ENCODE results near the gene DVL1.
A peak's percentile ranks its signal among the peaks of the same experiment; 100 is the strongest.
"Not testable (repeated sequence)": the region's sequence is repeated elsewhere in the genome, so short reads cannot be mapped to it uniquely, and the experiment has no call there.

The DVL1 gene

GRCh38 chr1:1324524-1325287 is 24.5 kb downstream of the DVL1 start, which contains the start of the genes CPTP and INTS11:
Gene CPTP, plus strand, starts transcription at chr1:1324802. Its CDS starts 2,109 bp downstream, at chr1:1326911.
Gene INTS11, minus strand, starts transcription at chr1:1324660. Its CDS starts 52 bp downstream, at chr1:1324608.
- peak; percentile 99 for DNase-seq (ENCODE audit: low spot score)

- no peak for DNase-seq (ENCODE audit: low spot score)
Measured at GRCh38 chr1:1324084-1324523, 25.1 kb downstream of the DVL1 start.

- no peak for DNase-seq (ENCODE audit: low spot score)
Measured at GRCh38 chr1:1322952-1323351, 26.3 kb downstream of the DVL1 start.

GRCh38 chr1:1322418-1322817 is 26.8 kb downstream of the DVL1 start:
- DNase-seq (ENCODE audit: low spot score) = no peak

GRCh38 chr1:1321477-1321876 is 27.7 kb downstream of the DVL1 start:
- no peak for DNase-seq (ENCODE audit: low spot score)

DNA sequence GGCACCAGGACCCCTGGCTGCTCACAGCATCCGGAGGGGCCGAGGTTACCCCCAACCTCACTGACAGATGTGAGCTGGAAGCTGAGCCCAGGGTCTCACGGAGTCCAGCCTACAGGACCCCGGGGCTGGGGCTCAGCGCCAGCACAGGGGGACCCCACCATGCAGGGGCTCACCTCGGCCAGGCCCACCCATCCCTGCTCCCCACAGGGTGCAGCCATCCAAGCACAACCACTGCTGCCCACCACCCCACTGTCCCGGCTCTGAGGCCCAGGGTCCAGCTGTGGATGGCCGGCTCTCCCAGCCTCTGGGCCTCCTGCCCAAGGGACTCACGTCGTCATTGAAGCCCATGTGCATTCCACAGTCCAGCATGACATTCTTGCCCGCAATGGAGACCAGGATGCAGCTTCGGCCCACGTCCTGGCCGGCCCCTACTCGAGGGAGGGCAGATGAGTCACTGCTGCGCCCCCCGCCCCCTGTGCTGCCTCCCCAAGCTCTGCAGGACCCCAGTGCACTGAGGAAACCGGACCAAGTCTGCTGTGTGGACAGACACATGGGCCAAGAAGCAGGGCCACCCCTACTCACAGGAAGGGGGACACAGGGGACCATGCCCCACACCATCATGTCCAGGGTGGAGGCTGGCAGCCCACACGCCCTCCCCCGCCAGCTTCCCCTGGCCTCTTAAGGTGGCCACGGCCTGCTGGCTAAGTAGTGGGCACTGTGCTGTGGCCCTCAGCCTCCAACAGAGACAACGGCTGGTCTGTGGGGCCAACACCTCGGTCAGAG is 28.4 kb downstream of the DVL1 start:
- peak; percentile 42 for DNase-seq (ENCODE audit: low spot score)

DNA sequence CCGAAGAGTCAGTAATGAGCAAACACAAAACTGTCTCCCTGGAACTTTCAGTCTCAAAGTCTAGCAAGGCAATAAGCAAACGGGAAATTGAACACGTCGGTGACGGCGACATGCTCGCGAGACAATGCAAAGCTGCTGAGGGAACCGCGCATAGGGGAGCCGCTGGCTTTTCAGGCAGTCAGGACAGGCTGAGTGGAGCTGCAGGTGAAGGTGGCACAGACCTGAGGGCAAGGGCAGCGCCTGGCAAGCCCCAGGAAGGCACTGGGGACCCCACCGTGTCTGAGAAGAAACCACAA is 29.6 kb downstream of the DVL1 start:
- no peak for DNase-seq (ENCODE audit: low spot score)

DNA sequence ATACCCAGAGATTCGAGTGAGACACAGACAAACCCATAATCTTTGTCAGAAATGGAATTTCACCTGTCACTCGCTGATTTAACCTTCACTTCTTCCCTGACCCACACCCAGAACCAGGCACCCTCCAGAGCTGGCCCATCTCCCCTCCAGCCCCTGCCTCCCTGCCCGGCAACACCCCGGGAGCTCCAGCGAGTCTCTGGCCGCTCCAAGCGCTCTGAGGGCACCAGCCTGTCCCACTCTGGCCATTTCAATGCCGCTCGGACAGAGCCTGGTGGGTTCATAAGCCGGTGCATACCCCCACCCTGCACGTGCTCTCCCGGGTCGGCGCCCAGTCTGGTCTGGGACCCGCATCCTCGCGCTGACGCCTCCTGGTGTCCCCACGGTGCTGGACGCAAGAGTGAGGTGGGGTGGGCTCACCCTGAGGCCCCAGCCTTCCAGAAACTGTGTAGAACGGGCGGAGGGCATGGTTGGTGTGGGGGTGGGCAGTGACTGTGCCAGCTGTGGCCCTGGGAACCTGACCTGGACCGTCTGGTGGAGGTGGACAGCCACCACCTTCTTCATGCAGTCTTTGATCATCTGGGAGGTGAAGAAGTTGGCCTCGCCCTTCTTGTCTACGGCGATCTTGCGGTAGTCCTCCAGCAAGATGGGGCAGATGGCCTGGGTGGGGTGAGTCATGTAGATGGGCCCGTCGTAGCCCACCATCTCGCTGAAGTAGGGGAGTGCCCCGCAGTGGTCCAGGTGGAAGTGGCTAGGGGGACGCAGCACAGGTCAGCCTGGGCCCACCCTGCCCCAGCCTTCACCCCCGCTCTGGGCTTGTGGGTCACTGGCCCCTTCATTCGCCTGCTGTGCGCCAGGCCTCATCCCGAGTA is 30.2 kb downstream of the DVL1 start:
- no peak for DNase-seq (ENCODE audit: low spot score)

DNA sequence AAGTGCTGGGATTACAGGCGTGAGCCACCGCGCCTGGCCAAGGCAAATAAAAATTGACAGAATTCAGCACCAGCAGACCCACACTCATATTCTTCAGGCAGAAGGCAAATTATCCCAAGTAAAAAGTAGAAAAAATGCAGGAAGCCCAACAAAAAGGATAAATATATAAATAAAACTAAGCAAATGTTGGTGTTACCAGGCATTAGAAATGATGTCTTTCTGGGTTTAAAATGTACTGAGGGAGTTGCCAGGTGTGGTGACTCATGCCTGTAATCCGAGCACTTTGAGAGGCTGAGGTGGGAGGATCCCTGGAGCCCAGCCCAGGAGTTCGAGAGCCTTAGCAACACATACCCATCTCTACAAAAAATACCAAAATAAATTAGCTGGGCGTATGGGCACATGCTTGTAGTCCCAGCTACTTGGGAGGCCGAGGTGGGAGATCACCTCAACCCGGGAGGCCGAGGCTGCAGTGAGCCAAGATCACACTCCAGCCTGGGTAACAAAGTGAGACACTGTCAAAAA is 31.0 kb downstream of the DVL1 start:
- DNase-seq (ENCODE audit: low spot score) = peak; percentile 61

DNA sequence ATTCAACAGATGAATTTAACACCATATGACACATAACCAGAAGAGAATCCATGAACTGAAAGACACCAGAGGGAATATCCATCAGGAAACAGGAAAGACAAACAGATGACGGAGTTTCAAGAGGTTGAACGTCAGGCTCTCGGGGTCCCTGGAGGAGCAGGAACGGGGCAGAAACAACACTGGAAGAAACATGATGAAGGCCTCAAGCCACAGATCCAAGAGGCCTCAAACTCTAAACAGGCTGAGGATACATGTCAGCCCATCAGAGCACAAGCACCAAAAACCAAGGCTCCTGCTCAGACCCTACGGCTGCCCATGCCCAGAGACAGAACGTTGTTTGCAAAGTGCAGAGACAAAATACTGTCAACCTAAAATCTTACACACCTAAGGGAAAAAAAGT is 31.8 kb downstream of the DVL1 start:
- DNase-seq (ENCODE audit: low spot score) = no peak

- not testable (repeated sequence) for DNase-seq (ENCODE audit: low spot score)
Measured at GRCh38 chr1:1316199-1316598, 33.0 kb downstream of the DVL1 start.

DNA sequence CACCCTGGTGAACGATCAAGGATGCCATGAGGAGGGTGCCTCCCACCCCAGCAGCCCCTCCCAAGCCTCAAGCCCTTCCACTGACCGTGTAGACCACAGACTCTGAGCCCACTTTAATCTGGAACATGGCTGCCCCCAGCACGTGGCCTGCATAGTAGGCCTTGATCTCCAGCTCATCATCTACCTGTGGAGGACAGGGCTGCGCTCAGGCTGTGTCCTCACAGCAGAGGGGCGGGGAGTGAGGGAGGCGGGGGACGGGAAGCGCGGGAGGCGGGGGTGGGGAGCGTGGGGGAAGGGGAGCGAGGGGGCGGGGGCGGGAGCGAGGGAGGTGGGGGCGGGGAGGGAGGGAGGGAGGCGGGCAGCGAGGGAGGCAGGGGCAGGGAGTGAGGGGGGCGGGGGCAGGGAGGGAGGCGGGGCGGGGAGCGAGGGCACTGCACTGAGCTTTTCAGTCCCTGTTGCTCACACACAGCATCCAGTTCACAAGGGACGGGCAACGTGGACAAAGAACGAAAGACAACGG is 33.7 kb downstream of the DVL1 start:
- DNase-seq (ENCODE audit: low spot score) = no peak

DNA sequence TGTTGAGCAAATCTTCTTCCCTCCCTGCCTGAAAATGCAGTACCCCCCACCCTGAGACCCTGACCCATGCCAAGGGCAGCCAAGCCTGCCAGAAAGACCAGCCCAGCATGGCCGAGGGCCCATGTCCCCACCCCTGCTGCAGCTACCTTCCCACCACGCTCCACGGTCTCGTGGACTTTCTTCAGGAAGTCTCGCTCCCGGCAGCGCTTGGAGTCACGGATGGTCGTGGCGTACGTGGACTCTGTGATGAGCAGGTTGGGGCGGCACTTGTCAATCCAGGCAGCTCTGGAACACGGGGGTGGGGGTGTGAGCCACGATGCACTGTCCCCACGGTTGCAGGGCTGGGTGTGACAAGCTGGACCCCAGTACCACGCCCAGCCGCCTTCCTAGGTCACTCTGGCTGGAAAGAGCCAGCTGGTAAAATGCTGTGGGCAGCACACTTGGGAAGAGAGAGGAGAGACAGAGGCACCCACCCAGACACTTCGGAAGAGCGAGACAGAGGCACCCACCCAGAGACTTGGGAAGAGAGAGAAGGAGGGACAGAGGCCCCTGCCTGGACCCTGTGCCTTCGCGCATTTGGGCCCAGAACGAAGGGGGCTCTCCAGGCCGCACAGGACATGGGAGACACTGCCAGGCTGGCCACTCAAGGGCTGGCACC is 34.4 kb downstream of the DVL1 start:
- DNase-seq (ENCODE audit: low spot score) = no peak

DNA sequence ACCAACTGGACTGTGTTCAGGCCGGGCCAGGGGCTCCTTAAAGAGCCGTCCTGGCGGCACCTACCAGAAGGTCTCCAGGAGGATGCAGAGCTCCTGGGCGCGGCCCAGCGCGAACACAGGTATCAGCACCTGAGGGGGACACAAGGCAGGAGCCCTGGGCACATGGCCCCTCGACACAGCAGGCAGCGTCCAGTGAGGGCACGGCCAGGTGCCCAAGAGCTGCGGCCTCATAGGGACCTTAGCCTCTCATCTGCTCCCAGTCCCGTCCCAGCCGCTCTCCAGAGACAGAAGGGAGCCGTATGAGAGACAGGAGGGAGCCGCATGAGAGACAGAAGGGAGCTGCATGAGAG is 35.0 kb downstream of the DVL1 start:
- no peak for DNase-seq (ENCODE audit: low spot score)

GRCh38 chr1:1313500-1314236 is 35.5 kb downstream of the DVL1 start:
- no peak for DNase-seq (ENCODE audit: low spot score)

DNA sequence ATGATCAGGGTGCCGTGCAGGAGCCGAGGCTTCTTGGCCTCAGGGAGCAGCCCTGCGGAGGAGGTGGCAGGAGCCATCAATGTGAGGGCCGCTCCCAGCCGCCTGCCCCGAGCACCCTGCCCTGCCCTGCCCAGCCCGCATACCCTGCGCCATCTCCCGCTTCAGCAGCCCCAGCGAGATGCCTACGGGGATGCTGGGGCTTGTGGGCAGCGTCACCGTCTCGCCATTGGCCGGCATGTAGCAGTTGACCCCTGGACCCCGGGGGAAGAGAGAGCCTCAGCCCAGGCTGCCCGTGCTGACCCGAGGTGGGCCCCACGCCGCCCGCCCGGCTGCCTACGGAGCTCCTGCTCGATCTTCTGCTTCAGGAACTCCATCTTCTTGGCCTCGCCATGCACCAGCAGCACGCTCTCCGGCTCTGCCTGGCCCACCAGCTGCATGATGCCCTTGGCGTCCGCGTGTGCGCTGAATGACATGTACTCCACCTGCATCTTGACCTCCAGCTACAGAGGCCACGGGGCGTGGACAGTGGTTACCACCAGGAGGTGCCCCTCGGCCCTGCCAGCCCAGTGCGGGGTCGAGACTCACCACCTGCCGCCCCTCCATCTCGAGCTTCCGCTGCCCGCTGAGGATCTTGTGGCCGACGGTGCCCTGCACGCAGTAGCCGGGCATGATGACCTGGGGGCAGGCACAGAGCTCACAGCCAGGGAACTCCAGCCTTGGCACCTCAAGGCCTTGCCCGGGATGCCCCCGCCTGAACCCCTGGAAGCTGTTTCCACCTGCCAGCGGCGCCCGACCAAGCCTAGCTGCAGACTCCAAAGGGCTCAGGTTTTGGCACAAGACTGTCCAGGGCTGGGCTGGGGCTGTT is 36.5 kb downstream of the DVL1 start:
- no peak for DNase-seq (ENCODE audit: low spot score)

- no peak for DNase-seq (ENCODE audit: low spot score)
Measured at GRCh38 chr1:1311107-1312104, 37.8 kb downstream of the DVL1 start.

- DNase-seq (ENCODE audit: low spot score) = no peak
Measured at GRCh38 chr1:1310476-1311053, 38.7 kb downstream of the DVL1 start.
